ENCODE data around the gene LKAAEAR1. TPM values are rescaled to one million over a fixed set of nuclear protein-coding genes. Genes with fewer than 3 reads are reported as not detected.

LKAAEAR1 gene
- total and polyA plus RNA-seq, 2 of the 13 experiments (the other 11 are each of a cell fraction or from before 2014, with no cell fraction given) = not detected

- no peak for TF ChIP-seq ZBTB2 (CRISPR knock-in tag; IDR thresholded peaks at IDR 0.05; ENCODE audit: low read depth)
- TF ChIP-seq ZNF780A (CRISPR knock-in tag; IDR thresholded peaks at IDR 0.05) = no peak
- TF ChIP-seq POLR2A (IDR thresholded peaks at IDR 0.05; ENCODE audit: insufficient read depth in 1 of 2, low read depth in 2 of 2, low read length in 2 of 2) = no peak
- TF ChIP-seq ZEB1 (IDR thresholded peaks at IDR 0.05; ENCODE audit: insufficient replicate concordance, low read depth) = no peak
- TF ChIP-seq ZBTB25 (CRISPR knock-in tag; IDR thresholded peaks at IDR 0.05) = peak; percentile 78
- TF ChIP-seq ZNF333 (CRISPR knock-in tag; IDR thresholded peaks at IDR 0.05; ENCODE audit: borderline replicate concordance) = no peak
- TF ChIP-seq NR1H2 (CRISPR knock-in tag; IDR thresholded peaks at IDR 0.05; ENCODE audit: borderline replicate concordance, low read depth) = no peak
- no peak for TF ChIP-seq ZNF740 (CRISPR knock-in tag; IDR thresholded peaks at IDR 0.05)
- no peak for TF ChIP-seq ATF7-NPFF (CRISPR knock-in tag; IDR thresholded peaks at IDR 0.05; ENCODE audit: low read depth)
- no peak for TF ChIP-seq ZNF280D (CRISPR knock-in tag; IDR thresholded peaks at IDR 0.05)
- 0 out of 2 replicates have a peak, but pooled peaks have one; percentile 16 for TF ChIP-seq ELF3 (CRISPR knock-in tag; IDR thresholded peaks at IDR 0.05)
- TF ChIP-seq ZNF431 (CRISPR knock-in tag; IDR thresholded peaks at IDR 0.05; ENCODE audit: borderline replicate concordance, low read depth) = no peak
- no peak for TF ChIP-seq ZNF615 (CRISPR knock-in tag; IDR thresholded peaks at IDR 0.05; ENCODE audit: borderline replicate concordance)
- TF ChIP-seq PAWR (CRISPR knock-in tag; IDR thresholded peaks at IDR 0.05; ENCODE audit: borderline replicate concordance) = no peak
- no peak for TF ChIP-seq ZBTB49 (CRISPR knock-in tag; IDR thresholded peaks at IDR 0.05; ENCODE audit: borderline replicate concordance)
- TF ChIP-seq ZNF570 (CRISPR knock-in tag; IDR thresholded peaks at IDR 0.05; ENCODE audit: borderline replicate concordance) = no peak
These were observed 2.0 kb downstream of the LKAAEAR1 start (continued) for GRCh38 chr20:64082126-64082731.

Measured in HepG2 (cell line).